ENCODE data around the gene DSCAM.

DSCAM gene

DNA sequence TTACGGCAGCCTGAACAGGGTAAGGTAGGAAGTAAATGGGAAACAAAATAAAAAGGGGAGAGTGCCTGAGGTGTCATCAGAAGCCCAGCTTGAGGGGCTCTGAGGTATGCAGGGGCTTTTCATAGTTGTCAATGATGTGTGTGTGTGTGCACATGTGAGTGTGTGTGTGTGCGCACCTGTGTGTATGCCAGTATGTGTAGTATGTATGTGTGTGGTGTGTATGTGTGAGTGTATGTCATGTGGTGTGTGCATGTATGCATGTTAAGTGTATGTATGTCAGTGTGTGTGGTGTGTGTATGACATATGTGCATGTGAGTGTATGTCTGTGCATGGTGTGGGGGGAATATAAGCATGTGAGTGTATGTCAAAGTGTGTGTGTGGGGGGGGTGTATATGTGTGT is 184.1 kb downstream of the DSCAM start:
- TF ChIP-seq, protein P1, sequence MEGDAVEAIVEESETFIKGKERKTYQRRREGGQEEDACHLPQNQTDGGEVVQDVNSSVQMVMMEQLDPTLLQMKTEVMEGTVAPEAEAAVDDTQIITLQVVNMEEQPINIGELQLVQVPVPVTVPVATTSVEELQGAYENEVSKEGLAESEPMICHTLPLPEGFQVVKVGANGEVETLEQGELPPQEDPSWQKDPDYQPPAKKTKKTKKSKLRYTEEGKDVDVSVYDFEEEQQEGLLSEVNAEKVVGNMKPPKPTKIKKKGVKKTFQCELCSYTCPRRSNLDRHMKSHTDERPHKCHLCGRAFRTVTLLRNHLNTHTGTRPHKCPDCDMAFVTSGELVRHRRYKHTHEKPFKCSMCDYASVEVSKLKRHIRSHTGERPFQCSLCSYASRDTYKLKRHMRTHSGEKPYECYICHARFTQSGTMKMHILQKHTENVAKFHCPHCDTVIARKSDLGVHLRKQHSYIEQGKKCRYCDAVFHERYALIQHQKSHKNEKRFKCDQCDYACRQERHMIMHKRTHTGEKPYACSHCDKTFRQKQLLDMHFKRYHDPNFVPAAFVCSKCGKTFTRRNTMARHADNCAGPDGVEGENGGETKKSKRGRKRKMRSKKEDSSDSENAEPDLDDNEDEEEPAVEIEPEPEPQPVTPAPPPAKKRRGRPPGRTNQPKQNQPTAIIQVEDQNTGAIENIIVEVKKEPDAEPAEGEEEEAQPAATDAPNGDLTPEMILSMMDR (IDR thresholded peaks at IDR 0.05): no peak

- TF ChIP-seq, protein P1 (IDR thresholded peaks at IDR 0.05): no peak
Measured at GRCh38 chr21:40660461-40660860, 186.5 kb downstream of the DSCAM start.

DNA sequence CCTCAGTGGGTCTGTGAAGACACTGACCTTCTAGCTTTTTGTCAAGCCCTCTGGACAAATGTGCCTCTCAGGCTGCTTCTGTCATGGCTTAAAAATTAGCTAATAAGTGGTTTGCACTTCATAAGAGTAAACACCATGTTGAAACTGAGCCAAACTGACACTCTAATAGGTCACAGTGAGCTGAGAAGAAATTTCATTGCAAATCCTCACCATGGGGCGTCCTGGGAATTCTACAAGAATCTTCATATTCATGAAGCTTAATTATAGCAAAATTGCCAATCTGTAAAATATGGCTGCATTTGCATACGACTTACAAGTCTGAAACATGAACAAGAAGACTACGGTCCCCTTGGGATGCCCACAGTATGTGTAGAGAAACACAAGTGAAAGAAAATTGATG is 188.6 kb downstream of the DSCAM start:
- TF ChIP-seq, protein P1 (IDR thresholded peaks at IDR 0.05): no peak

DNA sequence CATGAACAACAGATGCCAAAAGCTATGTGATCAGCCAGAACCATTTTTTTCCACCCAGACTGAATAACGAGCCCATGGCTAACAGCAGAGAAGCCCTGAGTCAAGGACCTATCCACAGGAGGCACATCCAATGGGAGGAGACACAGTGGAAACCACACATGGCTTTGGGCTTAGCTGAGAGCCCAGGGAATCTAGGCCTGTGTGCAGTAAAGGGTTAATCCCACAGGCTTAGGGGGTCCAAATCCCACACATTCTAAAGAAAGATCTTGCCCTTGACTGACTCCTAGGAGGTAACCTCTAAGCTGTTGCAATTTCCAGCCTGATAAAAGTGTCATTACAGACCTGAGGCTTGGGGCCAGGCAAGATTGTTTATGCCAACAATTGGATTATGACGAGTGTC is 194.5 kb downstream of the DSCAM start:
- TF ChIP-seq, protein P1 (IDR thresholded peaks at IDR 0.05): no peak

DNA sequence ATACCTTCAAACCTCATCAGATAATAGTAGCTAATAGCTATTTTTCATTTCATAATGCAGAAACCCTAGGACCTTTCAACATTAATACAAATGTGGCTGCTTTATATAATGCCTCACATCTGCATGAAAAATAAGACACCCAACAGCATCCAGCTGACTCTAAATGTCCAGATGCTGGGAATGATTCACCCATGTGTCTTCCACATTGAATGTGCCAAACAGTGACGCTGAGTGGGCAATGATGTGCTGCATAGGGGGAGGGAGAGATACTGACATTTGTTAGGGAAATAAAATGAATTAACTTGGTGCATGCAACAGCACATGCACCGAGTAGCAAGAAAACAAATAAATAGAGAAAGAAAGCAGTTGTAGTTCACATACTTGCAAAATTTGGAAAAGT is 199.3 kb downstream of the DSCAM start:
- TF ChIP-seq, protein P1 (IDR thresholded peaks at IDR 0.05): no peak

GRCh38 chr21:40646651-40647050 is 200.3 kb downstream of the DSCAM start:
- TF ChIP-seq, protein P1 (IDR thresholded peaks at IDR 0.05): no peak

- TF ChIP-seq, protein P1 (IDR thresholded peaks at IDR 0.05): no peak
Measured at GRCh38 chr21:40641042-40641441, 205.9 kb downstream of the DSCAM start.

- TF ChIP-seq, protein P1 (IDR thresholded peaks at IDR 0.05): no peak
Measured at GRCh38 chr21:40640266-40640789, 206.6 kb downstream of the DSCAM start.
